Activated CD8-positive, alpha-beta memory T cell treated with anti-CD3 and anti-CD28 coated beads for 48 hours (primary cell): ENCODE measurements around the gene CDH2.

Experiments
- DNase-seq, 3 experiments: peaks; one replicate each; pipeline ENCODE4 v3.0.0-alpha.2; 2020; ENCODE audit warnings: low read depth in 2 of 3, low spot score in 2 of 3

The CDH2 gene

GRCh38 chr18:28127763-28128658 lies 48.9 kb downstream of the CDH2 start:
- no peak for DNase-seq

GRCh38 chr18:28127228-28127627 lies 49.7 kb downstream of the CDH2 start:
- DNase-seq: no peak

DNA sequence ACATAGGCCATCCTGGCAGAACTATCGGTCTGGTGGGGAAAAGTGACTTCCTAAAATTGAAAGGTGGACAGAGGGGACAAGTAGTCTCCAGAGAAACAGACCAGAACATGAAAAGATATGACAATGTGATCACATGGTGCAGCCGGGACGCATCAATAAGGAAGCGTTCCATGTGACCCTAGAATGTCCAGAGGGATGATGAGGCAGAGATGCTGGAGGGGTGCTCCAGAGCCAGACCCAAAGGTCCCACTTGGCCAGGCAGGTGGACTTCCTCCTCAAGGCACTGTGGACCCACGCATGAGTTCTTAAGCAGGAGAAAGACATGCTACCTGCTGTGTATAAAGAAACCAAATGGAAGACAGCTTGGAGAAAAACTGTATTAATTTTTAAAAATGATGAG lies 50.2 kb downstream of the CDH2 start:
- DNase-seq: no peak

GRCh38 chr18:28125051-28125450 lies 51.9 kb downstream of the CDH2 start:
- no peak for DNase-seq

DNA sequence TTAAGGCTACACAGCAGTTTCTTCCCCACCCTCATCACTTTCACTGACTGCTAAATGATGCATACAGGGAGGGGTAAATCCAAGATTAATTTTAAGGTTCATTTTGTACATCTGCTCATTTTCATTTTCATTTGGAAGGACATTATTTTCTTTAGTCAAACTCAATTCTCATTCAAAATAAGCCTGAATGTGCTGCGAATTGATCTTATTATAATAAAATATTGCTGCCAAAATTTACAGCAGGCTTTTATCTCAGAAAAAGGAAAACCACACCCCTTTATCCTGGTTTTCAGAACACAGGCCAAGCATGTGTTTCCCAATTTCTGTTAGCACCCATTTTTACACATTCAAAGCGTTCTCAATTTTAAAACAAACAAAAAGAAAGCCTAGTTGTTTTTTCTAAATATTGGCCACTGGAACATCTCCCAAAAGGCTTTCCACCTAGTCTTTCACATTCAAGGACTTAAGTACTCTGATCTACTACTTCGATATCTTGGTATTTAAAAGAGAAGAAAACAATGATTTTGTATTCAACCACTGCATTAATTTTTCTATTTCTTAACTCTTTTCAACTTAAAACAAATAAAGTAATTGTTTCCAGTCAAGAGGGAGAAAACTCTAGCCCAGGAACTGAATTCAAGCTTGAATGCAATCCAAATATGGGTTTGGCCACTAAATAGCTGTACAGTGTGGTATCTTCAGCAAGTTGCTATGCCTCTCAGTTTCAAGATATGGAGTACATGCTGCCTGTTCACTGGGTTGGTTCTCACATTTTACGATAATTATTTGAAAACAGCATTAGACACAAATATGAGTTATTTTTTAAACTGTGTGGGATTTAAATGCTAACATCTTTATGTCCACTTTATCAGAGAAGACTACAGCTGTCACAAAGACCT lies 52.5 kb downstream of the CDH2 start:
- no peak for DNase-seq

GRCh38 chr18:28123401-28124030 lies 53.4 kb downstream of the CDH2 start:
- DNase-seq: no peak

DNA sequence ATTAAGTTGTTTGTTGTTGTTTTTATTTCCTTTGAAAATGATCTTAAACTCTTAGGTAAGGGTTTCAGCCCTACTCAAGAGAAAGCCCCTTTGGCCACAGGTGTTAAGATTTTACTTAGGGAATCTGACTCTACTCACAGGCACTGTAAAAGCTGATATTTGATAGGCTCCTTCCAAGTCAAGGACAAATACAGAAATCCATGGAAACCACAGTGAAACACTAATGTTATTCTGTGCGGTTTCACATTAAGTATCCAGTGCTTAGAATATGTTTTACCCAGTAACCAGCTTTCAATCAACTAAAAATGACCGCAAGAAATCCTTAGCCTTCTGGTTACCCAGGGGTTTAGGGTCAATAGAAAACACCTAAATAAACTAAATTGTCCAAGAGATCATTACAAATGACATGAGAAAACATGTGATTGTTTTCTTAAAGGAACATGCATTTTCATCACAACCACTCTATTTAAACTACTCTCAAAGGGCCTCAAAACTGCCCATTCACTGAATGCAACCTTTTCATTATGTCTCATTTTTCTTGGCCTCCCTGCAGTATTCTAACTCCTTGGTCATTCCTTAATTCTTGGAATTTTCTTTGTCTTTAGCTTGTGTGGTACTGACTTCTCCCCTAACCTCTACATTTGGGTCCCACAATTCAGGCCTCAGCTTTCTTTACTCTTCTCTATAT lies 56.0 kb downstream of the CDH2 start:
- DNase-seq: no peak

- DNase-seq: no peak
These were observed 60.5 kb downstream of the CDH2 start for GRCh38 chr18:28116461-28116860.

- no peak for DNase-seq
These were observed 61.8 kb downstream of the CDH2 start for GRCh38 chr18:28115149-28115550.

GRCh38 chr18:28114472-28114871 lies 62.5 kb downstream of the CDH2 start:
- no peak for DNase-seq

GRCh38 chr18:28113271-28114029 lies 63.5 kb downstream of the CDH2 start:
- no peak for DNase-seq

DNA sequence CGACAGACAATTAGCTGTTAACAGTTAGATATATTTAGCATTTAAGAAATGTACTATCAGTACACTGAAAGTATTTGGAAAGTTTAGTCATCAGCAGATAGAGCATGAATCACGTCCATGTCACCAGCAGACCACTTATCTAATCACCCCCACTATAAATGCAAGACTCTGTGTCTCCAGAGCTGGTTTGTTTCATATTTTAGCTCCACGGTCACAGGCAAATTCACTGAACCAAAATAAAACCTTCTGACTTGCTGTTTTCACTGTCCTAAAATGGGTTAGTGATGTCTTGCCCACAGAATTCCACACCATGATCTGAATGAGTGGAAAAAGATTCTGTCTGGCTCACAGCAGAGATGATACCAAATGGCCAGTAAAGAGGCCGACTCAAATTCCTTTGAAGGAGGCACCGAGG lies 64.9 kb downstream of the CDH2 start:
- DNase-seq: no peak

DNA sequence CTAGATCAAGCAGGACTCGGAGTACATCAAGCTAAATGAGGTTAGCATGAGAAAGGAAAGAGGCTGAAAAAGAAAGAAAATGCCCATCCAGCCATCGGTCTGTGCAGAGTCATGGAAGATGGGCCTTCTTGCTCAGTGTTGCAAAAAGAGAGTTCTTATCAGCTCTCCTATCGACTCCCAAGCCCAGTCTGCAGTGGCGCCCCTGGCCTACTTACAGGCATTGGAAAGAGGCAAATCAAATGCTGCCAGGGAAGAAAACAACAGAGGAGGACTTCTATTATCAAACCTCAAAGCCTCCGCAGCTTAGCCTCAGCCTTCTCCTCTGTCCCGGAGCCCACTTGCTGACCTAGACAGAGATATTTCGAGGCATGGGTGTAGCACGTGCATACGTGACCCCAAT lies 66.0 kb downstream of the CDH2 start:
- no peak for DNase-seq

DNA sequence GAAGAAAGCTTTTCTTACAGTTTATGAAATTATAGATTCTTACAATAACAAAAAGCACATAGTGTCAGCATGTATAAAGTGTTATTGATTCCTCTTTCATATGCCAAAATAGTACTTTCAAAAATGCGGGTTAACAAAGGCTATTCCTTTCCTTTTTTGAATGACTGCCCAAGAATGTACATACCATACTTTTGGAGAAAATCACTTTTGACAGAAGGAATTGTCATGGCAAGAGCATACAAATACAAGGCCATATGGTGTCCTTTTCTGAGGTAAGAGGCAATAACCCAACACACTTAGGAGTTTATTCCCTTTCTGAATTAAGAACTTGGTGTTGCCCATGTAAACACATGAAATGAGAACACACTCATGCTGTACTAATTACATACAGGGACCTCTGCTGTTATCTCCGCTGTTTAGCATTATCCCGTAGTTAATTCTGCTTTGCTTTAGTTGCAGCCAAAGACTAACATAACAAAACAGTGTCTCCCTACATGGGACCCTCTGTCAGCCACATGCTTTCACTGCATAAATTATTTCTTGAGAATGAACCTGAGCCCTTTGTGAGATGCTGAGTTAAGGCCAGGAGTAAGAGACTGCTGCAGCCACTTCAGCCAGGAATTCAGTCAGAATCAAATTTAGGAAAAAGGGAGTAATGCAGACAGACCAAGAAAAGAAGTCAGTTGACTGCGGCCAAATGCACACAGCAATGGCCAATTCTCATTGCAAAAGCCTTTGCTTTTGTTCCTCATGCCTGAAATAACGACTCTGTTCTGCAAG lies 67.0 kb downstream of the CDH2 start:
- no peak for DNase-seq

DNA sequence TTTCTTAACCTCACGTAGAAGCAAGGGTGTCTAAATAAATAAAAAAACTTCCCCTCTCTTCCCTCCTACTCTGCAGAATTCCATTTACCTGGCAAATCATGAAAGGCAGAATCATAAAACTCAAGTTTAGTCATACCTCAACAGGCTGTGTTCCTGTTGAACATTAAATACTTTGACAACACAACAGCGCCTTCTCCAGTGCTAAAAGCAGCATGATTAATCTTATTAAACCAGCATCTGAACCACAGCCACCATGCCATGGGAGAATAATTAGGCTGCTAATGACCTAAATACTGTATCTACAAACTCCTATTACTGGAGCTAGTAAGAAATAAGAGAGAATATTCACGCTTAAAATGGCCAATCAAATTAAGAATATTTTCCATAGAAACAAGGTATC lies 68.1 kb downstream of the CDH2 start:
- no peak for DNase-seq

DNA sequence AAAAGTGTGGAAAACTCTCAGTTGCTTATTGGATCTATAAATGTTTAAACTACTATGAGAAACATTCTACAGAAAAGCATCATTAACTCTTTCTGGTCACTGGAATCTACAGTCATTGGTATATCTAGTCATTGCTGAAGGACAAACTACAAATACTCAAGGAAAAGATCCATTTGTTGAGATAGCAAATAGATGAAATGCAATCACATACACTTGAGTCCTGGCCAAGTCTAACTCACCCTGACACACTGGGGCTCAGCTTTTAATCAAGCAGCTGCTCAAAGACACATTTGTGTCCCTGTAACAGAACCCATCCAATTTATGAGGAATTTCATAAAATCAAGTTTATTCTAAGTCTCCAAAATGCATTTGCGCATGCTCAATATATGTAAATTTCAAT lies 68.7 kb downstream of the CDH2 start:
- DNase-seq: no peak

GRCh38 chr18:28099237-28099636 lies 77.7 kb downstream of the CDH2 start:
- DNase-seq: no peak

- no peak for DNase-seq
These were observed 81.3 kb downstream of the CDH2 start for GRCh38 chr18:28095631-28096030.

DNA sequence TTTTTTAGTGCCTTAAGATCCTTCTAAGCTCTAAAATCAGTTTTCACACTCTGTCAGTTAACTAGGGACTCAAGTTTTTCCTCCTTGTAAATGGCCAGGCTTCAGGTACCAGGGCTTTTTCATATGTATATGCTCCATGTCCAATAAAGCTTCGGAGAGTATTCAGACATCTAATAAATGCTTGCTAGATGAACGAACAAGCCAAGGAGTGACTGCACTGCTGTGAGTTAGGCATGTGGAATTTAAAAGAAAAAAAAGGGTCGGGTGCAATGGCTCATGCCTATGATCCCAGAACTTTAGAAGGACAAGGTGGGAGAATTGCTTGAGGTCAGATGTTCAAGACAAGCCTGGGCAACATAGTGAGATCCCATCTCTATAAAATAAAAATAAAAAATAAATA lies 81.9 kb downstream of the CDH2 start:
- DNase-seq: no peak

GRCh38 chr18:28091197-28091596 lies 85.7 kb downstream of the CDH2 start:
- DNase-seq: no peak
